GM12878 (cell line): ENCODE measurements around the gene BBS12. TPM values are rescaled to one million over a fixed set of nuclear protein-coding genes. Genes with fewer than 3 reads are reported as not detected.

Source experiments
- ATAC-seq: fragments of 200-7000 bp; cut with Tn5 transposase; 3 replicates; pipeline ENCODE4 v1.9.1; 2020; ENCODE audit warnings: mild to moderate bottlenecking, moderate library complexity
- BruUV-seq: library from RNA; stranded (reverse); fragments of 400-500 nt; replicated peaks from 2 replicates; lab custom pipeline; 2021; lab: Mats Ljungman, UMichigan
- CTCF ChIA-PET: fragments of 300-600 bp; sonication (Branson Sonifier 250); formaldehyde crosslinking; extraction: SDS; loops from one replicate; lab custom pipeline; 2021; ENCODE audit warnings: inconsistent platforms; lab: Yijun Ruan, JAX
- POLR2A ChIA-PET: fragments of 350-600 bp; formaldehyde crosslinking; extraction: SDS; loops from one replicate; lab custom pipeline; 2021; ENCODE audit warnings: inconsistent platforms; lab: Charles Lee
- RAD21 ChIA-PET: fragments of 300-600 bp; sonication (Branson Sonifier 250); formaldehyde crosslinking; loops from one replicate; lab custom pipeline; 2023; ENCODE audit warnings: antibody characterized with exemption; ENCODE audit not compliant: unreplicated experiment; lab: Charles Lee
- SMC1A ChIA-PET: fragments of 300-600 bp; sonication (Branson Sonifier 250); formaldehyde crosslinking; loops from one replicate; lab custom pipeline; 2023; ENCODE audit not compliant: unreplicated experiment, uncharacterized antibody; lab: Charles Lee
- DNase-seq: peaks from one replicate; pipeline ENCODE4 v3.0.0-alpha.2; 2011; ENCODE audit warnings: low read depth, low spot score
- FAIRE-seq: peaks from 3 replicates; lab custom pipeline; 2011; peaks lifted over from hg19 to GRCh38; lab: Jason Lieb, UNC
- H2AFZ ChIP-seq: 2 replicates; pipeline ENCODE4 v1.6.0; 2011; ENCODE audit warnings: low read depth, low read length, control low read depth; ENCODE audit not compliant: control insufficient read depth
- H3K27ac ChIP-seq: 2 replicates; pipeline ENCODE4 v1.5.1; 2011; ENCODE audit warnings: control low read depth; ENCODE audit not compliant: control insufficient read depth, insufficient read depth
- H3K27me3 ChIP-seq, 2 experiments: replicated peaks in 1 of 2; 2 replicates each; pipeline versions ENCODE4 v1.6.0 to v1.6.1; 2011; ENCODE audit warnings: low read length in 1 of 2; ENCODE audit not compliant: control insufficient read depth in 2 of 2, insufficient read depth in 2 of 2
- H3K36me3 ChIP-seq, 2 experiments: 2 replicates each; pipeline ENCODE4 v1.5.1; 2011; ENCODE audit warnings: low read length in 1 of 2; ENCODE audit not compliant: control insufficient read depth in 2 of 2, insufficient read depth in 2 of 2
- H3K4me1 ChIP-seq: 2 replicates; pipeline ENCODE4 v1.6.1; 2011; ENCODE audit warnings: mild to moderate bottlenecking, low read length, moderate library complexity, mixed read lengths; ENCODE audit not compliant: control insufficient read depth, insufficient read depth
- H3K4me2 ChIP-seq: 2 replicates; pipeline ENCODE4 v1.6.0; 2011; ENCODE audit warnings: control low read depth; ENCODE audit not compliant: control insufficient read depth, insufficient read depth
- H3K4me3 ChIP-seq: fragments of 200-600 bp; sonication (generic); 2 replicates; pipeline ENCODE4 v1.5.1; 2016
- H3K79me2 ChIP-seq: 2 replicates; pipeline ENCODE4 v1.6.0; 2011; ENCODE audit warnings: low read length; ENCODE audit not compliant: control insufficient read depth, insufficient read depth
- H3K9ac ChIP-seq: 2 replicates; pipeline ENCODE4 v1.8.0; 2011; ENCODE audit warnings: low read length, control low read depth, mixed read lengths; ENCODE audit not compliant: control insufficient read depth, insufficient read depth
- H3K9me3 ChIP-seq: replicated peaks from 3 replicates; pipeline ENCODE4 v1.5.1; 2011; ENCODE audit warnings: mild to moderate bottlenecking, low read length; ENCODE audit not compliant: control insufficient read depth, insufficient read depth
- H4K20me1 ChIP-seq: 2 replicates; pipeline ENCODE4 v1.6.0; 2011; ENCODE audit not compliant: control insufficient read depth, insufficient read depth
- CBFB ChIP-seq: IDR thresholded peaks from 2 replicates; pipeline ENCODE4 v1.6.1; 2016; ENCODE audit warnings: antibody characterized with exemption, low read depth
- CBX3 ChIP-seq: fragments of 200-600 bp; sonication (generic); IDR thresholded peaks from 2 replicates; pipeline ENCODE4 v1.6.1; 2016; ENCODE audit warnings: low read depth, borderline replicate concordance
- CREM ChIP-seq: IDR thresholded peaks from 2 replicates; pipeline ENCODE4 v1.6.1; 2014; ENCODE audit warnings: antibody characterized with exemption, low read depth
- NR2F1 ChIP-seq: fragments of 450-650 bp; conservative IDR thresholded peaks from 2 replicates; pipeline ENCODE4 v1.6.1; 2017; ENCODE audit warnings: mild to moderate bottlenecking
- RUNX3 ChIP-seq: IDR thresholded peaks from 2 replicates; pipeline ENCODE4 v1.6.1; 2012; ENCODE audit warnings: low read length, inconsistent platforms
- SMAD1 ChIP-seq: fragments of 450-650 bp; IDR thresholded peaks from 2 replicates; pipeline ENCODE4 v1.6.1; 2018; ENCODE audit warnings: mild to moderate bottlenecking, low read depth; ENCODE audit not compliant: partially characterized antibody
- TBL1XR1 ChIP-seq: IDR thresholded peaks from 2 replicates; pipeline ENCODE4 v1.6.1; 2012; ENCODE audit warnings: low read depth, low read length, improper control_type of control experiment
- YBX1 ChIP-seq: fragments of 450-650 bp; IDR thresholded peaks from 2 replicates; pipeline ENCODE4 v1.6.1; 2016; ENCODE audit warnings: antibody characterized with exemption
- ZNF24 ChIP-seq: fragments of 450-650 bp; IDR thresholded peaks from 2 replicates; pipeline ENCODE4 v1.6.1; 2017; ENCODE audit warnings: antibody characterized with exemption, mild to moderate bottlenecking
- ZNF384 ChIP-seq: IDR thresholded peaks from 2 replicates; pipeline ENCODE4 v1.6.1; 2012; ENCODE audit warnings: low read depth, mild to moderate bottlenecking, low read length, improper control_type of control experiment, borderline replicate concordance
- WGBS: methylation state at CpG from one replicate; pipeline ENCODE4 v1.1.6; 2016; ENCODE audit warnings: low lambda C conversion rate; ENCODE audit not compliant: insufficient replicate concordance, insufficient coverage; ENCODE audit errors: missing lambda C conversion rate; 5-methylcytosine and 5-hydroxymethylcytosine counted together
- in situ Hi-C: fragments of 300-500 bp; cut with MboI; formaldehyde crosslinking; loops from 9 replicates; pipeline ENCODE4 v1.14.3; 2018; ENCODE audit warnings: mixed read lengths
- intact Hi-C: fragments of 100-400 bp; cut with micrococcal nuclease; formaldehyde crosslinking; loops from one replicate; pipeline ENCODE4 v1.14.2; 2022; ENCODE audit not compliant: unreplicated experiment
- polyA plus RNA-seq, 11 experiments: library from polyadenylated mRNA; depleted of rRNA in 4 of 11; unstranded in 6 of 11; stranded (reverse) in 5 of 11; fragments of >200 nt; fragmentation: Nextera tagmentation in 4 of 11; fragmentation: Illumina TruSeq in 1 of 11; extraction: Ambion mirVana in 4 of 11; extraction: Trizol in 1 of 11; gene quantifications; 1 replicate in 1 of 11; 2 replicates in 10 of 11; pipeline versions ENCODE4 v1.2.1 to v1.2.3, GENCODE V29; 2011 to 2016; ENCODE audit warnings: inconsistent platforms in 2 of 11, missing spikeins in 2 of 11, low read depth in 1 of 11
- total RNA-seq, 4 experiments: library from RNA; depleted of rRNA in 3 of 4; stranded (reverse); fragments of >200 nt in 3 of 4; fragmentation: Illumina TruSeq in 1 of 4; extraction: Trizol in 1 of 4; gene quantifications; 2 replicates each; pipeline versions ENCODE4 v1.2.1 to v1.2.3, GENCODE V29; 2013 to 2021

The BBS12 gene
- total and polyA plus RNA-seq, 10 of the 15 experiments (the other 5 are each of a cell fraction or from before 2014, with no cell fraction given): 0.15 to 0.63 (median 0.42) TPM

DNA sequence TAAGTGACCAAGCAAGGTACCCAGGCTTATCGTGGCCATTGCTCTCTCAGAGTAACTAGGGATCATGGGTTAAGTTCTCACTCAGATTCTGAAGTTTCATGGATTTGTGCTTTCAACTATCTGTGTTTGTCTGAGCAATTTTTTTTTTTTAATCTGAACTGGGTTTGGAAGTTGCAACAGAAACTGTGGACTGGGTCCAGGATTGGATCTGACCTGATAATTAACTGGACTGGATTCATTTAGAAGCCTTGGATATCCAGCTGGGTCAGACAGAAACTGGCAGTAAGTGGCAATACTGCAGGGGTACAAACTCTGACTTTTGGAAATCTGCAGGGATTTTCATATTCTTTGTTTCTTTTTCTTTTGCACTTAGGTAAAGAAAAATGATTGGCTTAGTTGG is 55.4 kb downstream of the BBS12 start:
- H2AFZ ChIP-seq: no peak overlapping the region
- ChIA-PET SMC1A (no interaction called here), CTCF (interaction anchor here (0.7 to 2.1 kb wide), 2 partner anchors 109 to 127 kb away, joined by 3 to 8 read pairs; no protein-coding TSS in a partner anchor)
- H4K20me1 ChIP-seq: no peaks in the 10 kb centered on the region
- no peak for FAIRE-seq
- no peaks in the 10 kb centered on the region for H3K9me3 ChIP-seq
- TF ChIP-seq ZNF384 (no peak), RUNX3 (no peak), CBX3 (no peak), ZNF24 (no peak)
- TF ChIP-seq, all 136 proteins: peak for 0
- no peaks in the 10 kb centered on the region for H3K27me3 ChIP-seq
- no TSS peak for BruUV-seq
- H3K4me2 ChIP-seq: no peak overlapping the region
- ChIA-PET RAD21 (no interaction called here), POLR2A (no interaction called here)
- no peak for DNase-seq
- in situ Hi-C loops: no loop called here
- no peaks in the 10 kb centered on the region for H3K36me3 ChIP-seq
- no peak overlapping the region for H3K9ac ChIP-seq
- H3K4me3 ChIP-seq: no peak overlapping the region
- no peaks in the 10 kb centered on the region for H3K4me1 ChIP-seq
- WGBS: 33% methylated on average over 1 of the region's 1 CpG
- intact Hi-C loops: no loop called here
- no peak overlapping the region for H3K27ac ChIP-seq
- H3K79me2 ChIP-seq: no peaks in the 10 kb centered on the region
- ATAC-seq: no peak

DNA sequence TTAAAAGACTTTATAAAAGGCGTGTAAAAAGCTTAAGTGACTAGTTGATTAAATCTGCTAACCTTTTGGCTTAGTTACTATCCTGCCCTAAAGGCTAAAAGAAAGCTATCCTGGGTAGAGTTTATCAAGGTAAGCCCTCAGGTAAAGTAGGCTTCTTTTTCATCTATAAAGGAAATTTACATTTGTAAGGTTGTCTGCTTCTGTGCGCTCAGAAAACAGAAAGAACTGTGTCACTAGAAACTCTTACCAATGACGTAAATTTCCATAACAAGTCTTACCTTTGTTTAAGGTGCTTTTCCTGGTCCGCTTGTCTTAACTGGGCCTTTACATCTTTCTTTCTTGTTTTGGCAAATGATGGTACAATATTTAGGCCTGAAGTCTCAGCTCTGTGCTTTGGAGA is 56.4 kb downstream of the BBS12 start:
- POLR2A ChIA-PET: no interaction called here
- TF ChIP-seq TBL1XR1 (no peak), CREM (no peak), CBFB (no peak), NR2F1 (no peak), SMAD1 (no peak), YBX1 (no peak)
- Histone ChIP-seq H3K4me1 (no peaks in the 10 kb centered on the region), H3K4me2 (no peak overlapping the region), H3K9ac (no peak overlapping the region), H3K27ac (no peak overlapping the region), H4K20me1 (no peaks in the 10 kb centered on the region), H3K27me3 (no peaks in the 10 kb centered on the region), H2AFZ (no peak overlapping the region), H3K36me3 (no peaks in the 10 kb centered on the region), H3K4me3 (no peak overlapping the region), H3K9me3 (no peaks in the 10 kb centered on the region), H3K79me2 (no peaks in the 10 kb centered on the region)
- RAD21 ChIA-PET: no interaction called here
- intact Hi-C loops: no loop called here
- FAIRE-seq (no peak), ATAC-seq (no peak), DNase-seq (no peak)
- 85% methylated on average over 4 of the region's 4 CpGs for WGBS
- CTCF ChIA-PET: interaction anchor here (0.6 to 2.1 kb wide), 3 partner anchors 10 to 404 kb away, joined by 3 to 8 read pairs (median 5); no protein-coding TSS in a partner anchor
- no TSS peak for BruUV-seq
- SMC1A ChIA-PET: interaction anchor here (0.7 to 0.9 kb wide), 3 partner anchors 17 to 125 kb away, joined by 3 to 4 read pairs (median 4); no protein-coding TSS in a partner anchor
- in situ Hi-C loops: no loop called here
